ENCODE data around the gene EEF1B2. TPM values are rescaled to one million over a fixed set of nuclear protein-coding genes. Genes with fewer than 3 reads are reported as not detected.

The EEF1B2 gene
- total and polyA plus RNA-seq, 3 donors from 2014 or later, result 144 to 448 (median 285) TPM

- TF ChIP-seq CTCF (IDR thresholded peaks at IDR 0.05) (no peak), POLR2A (IDR thresholded peaks at IDR 0.05) (no peak)
- Histone ChIP-seq H3K36me3 (ENCODE audit: low read depth, missing control alignments) (no peaks in the 10 kb centered on the region), H3K27ac (no peak overlapping the region), H3K27me3 (no peaks in the 10 kb centered on the region), H3K4me3 (no peak overlapping the region), H3K4me1 (no peaks in the 10 kb centered on the region), H3K9me3 (no peaks in the 10 kb centered on the region)
- DNase-seq, result no peak
- intact Hi-C loops (cut with DNase I; ENCODE audit: low total_unique reads), result no loop called here
- WGBS, 2 donors, result 88 to 90% methylated on average over 2 of the region's 2 CpGs
These were observed 15.3 kb upstream of the EEF1B2 start for GRCh38 chr2:206144383-206144782.

GRCh38 chr2:206145665-206146064 lies 14.0 kb upstream of the EEF1B2 start:
- H3K4me1 ChIP-seq, result no peaks in the 10 kb centered on the region
- TF ChIP-seq CTCF (IDR thresholded peaks at IDR 0.05) (no peak), POLR2A (IDR thresholded peaks at IDR 0.05) (no peak)
- no peaks in the 10 kb centered on the region for H3K27me3 ChIP-seq
- DNase-seq, result no peak
- WGBS, 2 donors, result 69 to 73% methylated on average over 5 of the region's 5 CpGs
- no peak overlapping the region for H3K27ac ChIP-seq
- H3K36me3 ChIP-seq (ENCODE audit: low read depth, missing control alignments), result no peaks in the 10 kb centered on the region
- intact Hi-C loops (cut with DNase I; ENCODE audit: low total_unique reads), result no loop called here
- H3K4me3 ChIP-seq, result no peak overlapping the region
- no peaks in the 10 kb centered on the region for H3K9me3 ChIP-seq

- 80 to 89% methylated on average over 1 of the region's 1 CpG for WGBS, 2 donors
- Histone ChIP-seq H3K4me3 (no peak overlapping the region), H3K27ac (no peak overlapping the region), H3K36me3 (ENCODE audit: low read depth, missing control alignments) (no peaks in the 10 kb centered on the region), H3K27me3 (no peaks in the 10 kb centered on the region), H3K4me1 (no peaks in the 10 kb centered on the region), H3K9me3 (no peaks in the 10 kb centered on the region)
- no peak for DNase-seq
- intact Hi-C loops (cut with DNase I; ENCODE audit: low total_unique reads), result no loop called here
- TF ChIP-seq CTCF (IDR thresholded peaks at IDR 0.05) (no peak), POLR2A (IDR thresholded peaks at IDR 0.05) (no peak)
These were observed 10.4 kb upstream of the EEF1B2 start for GRCh38 chr2:206149330-206149729.

GRCh38 chr2:206150168-206150567 lies 9.5 kb upstream of the EEF1B2 start:
- no peak for DNase-seq
- Histone ChIP-seq H3K4me1 (no peaks in the 10 kb centered on the region), H3K27ac (no peak overlapping the region), H3K27me3 (no peaks in the 10 kb centered on the region), H3K4me3 (no peak overlapping the region), H3K9me3 (no peaks in the 10 kb centered on the region), H3K36me3 (ENCODE audit: low read depth, missing control alignments) (no peaks in the 10 kb centered on the region)
- intact Hi-C loops (cut with DNase I; ENCODE audit: low total_unique reads), result no loop called here
- TF ChIP-seq POLR2A (IDR thresholded peaks at IDR 0.05) (no peak), CTCF (IDR thresholded peaks at IDR 0.05) (no peak)
- WGBS, 2 donors, result 86 to 96% methylated on average over 1 of the region's 1 CpG

- intact Hi-C loops (cut with DNase I; ENCODE audit: low total_unique reads), result no loop called here
- no peaks in the 10 kb centered on the region for H3K27me3 ChIP-seq
- no peak overlapping the region for H3K4me3 ChIP-seq
- no peaks in the 10 kb centered on the region for H3K4me1 ChIP-seq
- TF ChIP-seq CTCF (IDR thresholded peaks at IDR 0.05), result no peak
- TF ChIP-seq POLR2A (IDR thresholded peaks at IDR 0.05), result no peak
- WGBS, 2 donors, result 90 to 93% methylated on average over 4 of the region's 4 CpGs
- H3K36me3 ChIP-seq (ENCODE audit: low read depth, missing control alignments), result no peaks in the 10 kb centered on the region
- H3K27ac ChIP-seq, result no peak overlapping the region
- H3K9me3 ChIP-seq, result no peaks in the 10 kb centered on the region
- no peak for DNase-seq
These were observed 9.1 kb upstream of the EEF1B2 start for GRCh38 chr2:206150631-206151030.
